C4-2B (cell line): ENCODE data around the gene GGPS1.

Source experiments
- ZFX ChIP-seq: fragments of 450-650 bp; IDR thresholded peaks from 2 replicates; pipeline ENCODE4 v1.6.1; 2017
- TF ChIP-seq, protein P1 (sequence below): fragments of 450-650 bp; conservative IDR thresholded peaks from 2 replicates; pipeline ENCODE4 v1.5.1; 2017; ENCODE audit warnings: mild to moderate bottlenecking

DNA sequence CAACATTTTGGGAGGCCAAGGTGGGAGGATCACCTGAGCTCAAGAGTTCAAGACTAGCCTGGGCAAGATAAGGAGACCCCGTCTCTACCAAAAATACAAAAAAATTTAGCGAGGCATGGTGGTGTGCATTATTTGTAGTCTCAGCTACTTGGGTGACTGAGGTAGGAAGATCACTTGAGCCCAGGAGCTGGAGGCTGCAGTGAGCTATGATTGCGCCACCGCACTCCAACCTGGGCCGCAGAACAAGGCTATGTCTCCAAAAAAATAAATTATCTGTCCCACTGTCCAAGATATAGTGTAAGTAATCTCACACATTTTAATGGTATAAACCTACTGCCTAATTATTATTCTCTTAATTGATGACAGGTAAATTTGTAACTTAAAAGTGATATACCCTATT is 13.2 kb upstream of the GGPS1 start:
- TF ChIP-seq, protein P1, sequence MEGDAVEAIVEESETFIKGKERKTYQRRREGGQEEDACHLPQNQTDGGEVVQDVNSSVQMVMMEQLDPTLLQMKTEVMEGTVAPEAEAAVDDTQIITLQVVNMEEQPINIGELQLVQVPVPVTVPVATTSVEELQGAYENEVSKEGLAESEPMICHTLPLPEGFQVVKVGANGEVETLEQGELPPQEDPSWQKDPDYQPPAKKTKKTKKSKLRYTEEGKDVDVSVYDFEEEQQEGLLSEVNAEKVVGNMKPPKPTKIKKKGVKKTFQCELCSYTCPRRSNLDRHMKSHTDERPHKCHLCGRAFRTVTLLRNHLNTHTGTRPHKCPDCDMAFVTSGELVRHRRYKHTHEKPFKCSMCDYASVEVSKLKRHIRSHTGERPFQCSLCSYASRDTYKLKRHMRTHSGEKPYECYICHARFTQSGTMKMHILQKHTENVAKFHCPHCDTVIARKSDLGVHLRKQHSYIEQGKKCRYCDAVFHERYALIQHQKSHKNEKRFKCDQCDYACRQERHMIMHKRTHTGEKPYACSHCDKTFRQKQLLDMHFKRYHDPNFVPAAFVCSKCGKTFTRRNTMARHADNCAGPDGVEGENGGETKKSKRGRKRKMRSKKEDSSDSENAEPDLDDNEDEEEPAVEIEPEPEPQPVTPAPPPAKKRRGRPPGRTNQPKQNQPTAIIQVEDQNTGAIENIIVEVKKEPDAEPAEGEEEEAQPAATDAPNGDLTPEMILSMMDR, result no peak
- TF ChIP-seq ZFX, result no peak
